ENCODE results near the gene DMXL2. TPM values are rescaled to one million over a fixed set of nuclear protein-coding genes. Genes with fewer than 3 reads are reported as not detected.
A peak's percentile ranks its signal among the peaks of the same experiment; 100 is the strongest.

DMXL2 gene
- total and polyA plus RNA-seq, 9 of the 15 experiments (the other 6 are each of a cell fraction or from before 2014, with no cell fraction given): 9.3 to 57.7 (median 30.7) TPM

DNA sequence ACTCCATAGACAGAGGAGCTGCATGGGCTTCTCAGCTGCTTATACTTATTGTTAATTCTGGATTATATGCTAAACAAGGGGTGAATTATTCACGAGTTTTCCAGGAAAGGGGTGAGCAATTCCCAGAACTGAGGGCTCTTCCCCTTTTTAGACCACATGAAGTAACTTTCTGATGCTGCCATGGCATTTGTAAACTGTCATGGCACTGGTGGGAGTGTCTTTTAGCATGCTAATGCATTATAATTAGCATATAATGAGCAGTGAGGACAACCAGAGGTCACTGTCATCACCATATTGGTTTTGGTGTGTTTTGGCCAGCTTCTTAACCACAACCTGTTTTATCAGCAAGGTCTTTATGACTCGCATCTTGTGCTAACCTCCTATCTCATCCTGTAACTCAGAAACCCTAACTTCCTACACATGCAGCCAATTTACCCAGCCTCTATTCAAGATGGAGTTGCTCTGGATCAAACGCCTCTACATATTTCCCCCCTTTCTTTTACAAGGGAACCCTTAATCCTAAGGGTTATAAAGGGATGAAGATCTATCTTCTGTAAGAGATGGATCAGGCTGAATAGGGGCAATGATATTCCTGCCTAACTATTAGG lies 12.1 kb upstream of the DMXL2 start (continued):
- TF ChIP-seq STAG1 (CRISPR knock-in tag; IDR thresholded peaks at IDR 0.05; ENCODE audit: borderline replicate concordance) (no peak), PRPF4 (IDR thresholded peaks at IDR 0.05; ENCODE audit: insufficient read depth, low read depth, low read length, poor library complexity, severe bottlenecking) (no peak), EP400 (IDR thresholded peaks at IDR 0.05) (no peak), ELF1 (tag; IDR thresholded peaks at IDR 0.05) (no peak), ZBTB7A (IDR thresholded peaks at IDR 0.05; ENCODE audit: borderline replicate concordance, control insufficient read depth, low read depth, low read length) (no peak), ELF2 (CRISPR knock-in tag; IDR thresholded peaks at IDR 0.05) (no peak), XRCC5 (IDR thresholded peaks at IDR 0.05; ENCODE audit: low read depth, low read length) (no peak), HDAC1 (IDR thresholded peaks at IDR 0.05) (no peak), FOXK1 (CRISPR knock-in tag; IDR thresholded peaks at IDR 0.05; ENCODE audit: borderline replicate concordance) (no peak), ZBED1 (IDR thresholded peaks at IDR 0.05) (no peak), MTA2 (IDR thresholded peaks at IDR 0.05; ENCODE audit: low read depth) (no peak), HMG20B (CRISPR knock-in tag; IDR thresholded peaks at IDR 0.05) (no peak), TRIM24 (IDR thresholded peaks at IDR 0.05) (0 out of 4 replicates have a peak, but pooled peaks of 1 of the 2 experiments have one; percentile 21), SOX6 (IDR thresholded peaks at IDR 0.05) (peak; percentile 70; the same call in 1 of the 2 replicates)
- TF ChIP-seq, protein P1, sequence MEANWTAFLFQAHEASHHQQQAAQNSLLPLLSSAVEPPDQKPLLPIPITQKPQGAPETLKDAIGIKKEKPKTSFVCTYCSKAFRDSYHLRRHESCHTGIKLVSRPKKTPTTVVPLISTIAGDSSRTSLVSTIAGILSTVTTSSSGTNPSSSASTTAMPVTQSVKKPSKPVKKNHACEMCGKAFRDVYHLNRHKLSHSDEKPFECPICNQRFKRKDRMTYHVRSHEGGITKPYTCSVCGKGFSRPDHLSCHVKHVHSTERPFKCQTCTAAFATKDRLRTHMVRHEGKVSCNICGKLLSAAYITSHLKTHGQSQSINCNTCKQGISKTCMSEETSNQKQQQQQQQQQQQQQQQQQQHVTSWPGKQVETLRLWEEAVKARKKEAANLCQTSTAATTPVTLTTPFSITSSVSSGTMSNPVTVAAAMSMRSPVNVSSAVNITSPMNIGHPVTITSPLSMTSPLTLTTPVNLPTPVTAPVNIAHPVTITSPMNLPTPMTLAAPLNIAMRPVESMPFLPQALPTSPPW (CRISPR knock-in tag; IDR thresholded peaks at IDR 0.05): peak; percentile 40; the same call in 1 of the 2 replicates
- TF ChIP-seq, protein P2, sequence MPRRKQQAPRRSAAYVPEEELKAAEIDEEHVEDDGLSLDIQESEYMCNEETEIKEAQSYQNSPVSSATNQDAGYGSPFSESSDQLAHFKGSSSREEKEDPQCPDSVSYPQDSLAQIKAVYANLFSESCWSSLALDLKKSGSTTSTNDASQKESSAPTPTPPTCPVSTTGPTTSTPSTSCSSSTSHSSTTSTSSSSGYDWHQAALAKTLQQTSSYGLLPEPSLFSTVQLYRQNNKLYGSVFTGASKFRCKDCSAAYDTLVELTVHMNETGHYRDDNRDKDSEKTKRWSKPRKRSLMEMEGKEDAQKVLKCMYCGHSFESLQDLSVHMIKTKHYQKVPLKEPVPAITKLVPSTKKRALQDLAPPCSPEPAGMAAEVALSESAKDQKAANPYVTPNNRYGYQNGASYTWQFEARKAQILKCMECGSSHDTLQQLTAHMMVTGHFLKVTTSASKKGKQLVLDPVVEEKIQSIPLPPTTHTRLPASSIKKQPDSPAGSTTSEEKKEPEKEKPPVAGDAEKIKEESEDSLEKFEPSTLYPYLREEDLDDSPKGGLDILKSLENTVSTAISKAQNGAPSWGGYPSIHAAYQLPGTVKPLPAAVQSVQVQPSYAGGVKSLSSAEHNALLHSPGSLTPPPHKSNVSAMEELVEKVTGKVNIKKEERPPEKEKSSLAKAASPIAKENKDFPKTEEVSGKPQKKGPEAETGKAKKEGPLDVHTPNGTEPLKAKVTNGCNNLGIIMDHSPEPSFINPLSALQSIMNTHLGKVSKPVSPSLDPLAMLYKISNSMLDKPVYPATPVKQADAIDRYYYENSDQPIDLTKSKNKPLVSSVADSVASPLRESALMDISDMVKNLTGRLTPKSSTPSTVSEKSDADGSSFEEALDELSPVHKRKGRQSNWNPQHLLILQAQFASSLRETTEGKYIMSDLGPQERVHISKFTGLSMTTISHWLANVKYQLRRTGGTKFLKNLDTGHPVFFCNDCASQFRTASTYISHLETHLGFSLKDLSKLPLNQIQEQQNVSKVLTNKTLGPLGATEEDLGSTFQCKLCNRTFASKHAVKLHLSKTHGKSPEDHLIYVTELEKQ (CRISPR knock-in tag; IDR thresholded peaks at IDR 0.05): peak; percentile 82
- TF ChIP-seq, protein P3, sequence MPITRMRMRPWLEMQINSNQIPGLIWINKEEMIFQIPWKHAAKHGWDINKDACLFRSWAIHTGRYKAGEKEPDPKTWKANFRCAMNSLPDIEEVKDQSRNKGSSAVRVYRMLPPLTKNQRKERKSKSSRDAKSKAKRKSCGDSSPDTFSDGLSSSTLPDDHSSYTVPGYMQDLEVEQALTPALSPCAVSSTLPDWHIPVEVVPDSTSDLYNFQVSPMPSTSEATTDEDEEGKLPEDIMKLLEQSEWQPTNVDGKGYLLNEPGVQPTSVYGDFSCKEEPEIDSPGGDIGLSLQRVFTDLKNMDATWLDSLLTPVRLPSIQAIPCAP (CRISPR knock-in tag; IDR thresholded peaks at IDR 0.05; ENCODE audit: borderline replicate concordance): no peak
- TF ChIP-seq, protein P4, sequence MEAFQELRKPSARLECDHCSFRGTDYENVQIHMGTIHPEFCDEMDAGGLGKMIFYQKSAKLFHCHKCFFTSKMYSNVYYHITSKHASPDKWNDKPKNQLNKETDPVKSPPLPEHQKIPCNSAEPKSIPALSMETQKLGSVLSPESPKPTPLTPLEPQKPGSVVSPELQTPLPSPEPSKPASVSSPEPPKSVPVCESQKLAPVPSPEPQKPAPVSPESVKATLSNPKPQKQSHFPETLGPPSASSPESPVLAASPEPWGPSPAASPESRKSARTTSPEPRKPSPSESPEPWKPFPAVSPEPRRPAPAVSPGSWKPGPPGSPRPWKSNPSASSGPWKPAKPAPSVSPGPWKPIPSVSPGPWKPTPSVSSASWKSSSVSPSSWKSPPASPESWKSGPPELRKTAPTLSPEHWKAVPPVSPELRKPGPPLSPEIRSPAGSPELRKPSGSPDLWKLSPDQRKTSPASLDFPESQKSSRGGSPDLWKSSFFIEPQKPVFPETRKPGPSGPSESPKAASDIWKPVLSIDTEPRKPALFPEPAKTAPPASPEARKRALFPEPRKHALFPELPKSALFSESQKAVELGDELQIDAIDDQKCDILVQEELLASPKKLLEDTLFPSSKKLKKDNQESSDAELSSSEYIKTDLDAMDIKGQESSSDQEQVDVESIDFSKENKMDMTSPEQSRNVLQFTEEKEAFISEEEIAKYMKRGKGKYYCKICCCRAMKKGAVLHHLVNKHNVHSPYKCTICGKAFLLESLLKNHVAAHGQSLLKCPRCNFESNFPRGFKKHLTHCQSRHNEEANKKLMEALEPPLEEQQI (IDR thresholded peaks at IDR 0.05): no peak
- TF ChIP-seq, protein P5, sequence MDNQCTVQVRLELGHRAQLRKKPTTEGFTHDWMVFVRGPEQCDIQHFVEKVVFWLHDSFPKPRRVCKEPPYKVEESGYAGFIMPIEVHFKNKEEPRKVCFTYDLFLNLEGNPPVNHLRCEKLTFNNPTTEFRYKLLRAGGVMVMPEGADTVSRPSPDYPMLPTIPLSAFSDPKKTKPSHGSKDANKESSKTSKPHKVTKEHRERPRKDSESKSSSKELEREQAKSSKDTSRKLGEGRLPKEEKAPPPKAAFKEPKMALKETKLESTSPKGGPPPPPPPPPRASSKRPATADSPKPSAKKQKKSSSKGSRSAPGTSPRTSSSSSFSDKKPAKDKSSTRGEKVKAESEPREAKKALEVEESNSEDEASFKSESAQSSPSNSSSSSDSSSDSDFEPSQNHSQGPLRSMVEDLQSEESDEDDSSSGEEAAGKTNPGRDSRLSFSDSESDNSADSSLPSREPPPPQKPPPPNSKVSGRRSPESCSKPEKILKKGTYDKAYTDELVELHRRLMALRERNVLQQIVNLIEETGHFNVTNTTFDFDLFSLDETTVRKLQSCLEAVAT (IDR thresholded peaks at IDR 0.05): no peak
